ENCODE data around the gene CUEDC2.
A peak's percentile ranks its signal among the peaks of the same experiment; 100 is the strongest.

CUEDC2 gene

DNA sequence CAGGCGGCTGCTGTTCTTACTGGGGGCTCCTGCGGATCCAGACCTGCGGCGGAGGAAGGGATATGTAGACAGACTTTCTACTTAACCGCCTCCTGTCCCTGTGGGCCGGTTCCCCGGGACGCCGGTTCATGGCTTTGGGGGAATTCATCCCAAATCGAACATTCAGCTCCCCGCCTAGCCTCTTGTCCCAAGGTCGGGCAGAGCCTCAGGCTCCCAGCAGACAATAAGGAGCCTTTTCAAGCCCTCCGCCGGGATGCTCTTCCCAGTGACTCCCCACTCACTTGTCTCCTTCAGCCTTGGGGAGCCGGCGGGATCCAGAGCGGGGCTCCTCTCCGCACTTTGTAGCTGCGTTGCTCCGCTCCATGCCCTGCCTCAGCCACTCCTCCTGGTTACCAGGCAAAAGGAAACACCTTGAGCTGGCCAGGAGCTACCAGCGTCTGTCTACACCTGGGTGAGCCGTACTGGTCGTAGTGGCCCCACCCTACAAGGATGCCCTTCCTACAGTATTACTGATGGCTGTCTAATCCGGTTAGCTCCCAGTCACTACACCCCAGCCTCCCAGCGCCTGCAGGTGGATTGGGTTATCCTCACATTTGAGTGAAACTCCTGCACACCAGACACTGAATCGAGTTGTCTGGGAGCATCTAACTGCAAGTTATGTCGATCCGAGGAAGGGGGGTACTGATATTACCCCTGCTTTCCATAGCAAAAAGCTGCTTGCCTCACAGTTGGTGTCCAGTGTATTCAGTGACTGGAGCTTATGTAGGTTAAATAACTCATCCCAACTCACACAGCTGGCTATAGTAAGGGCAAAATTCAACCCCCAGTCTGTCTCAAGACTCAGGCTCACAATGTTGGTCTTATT, 19.0 kb upstream of the CUEDC2 start, which contains the start of gene C10orf95:
C10orf95 (minus strand) TSS at position 439 of the 865 bp plus-strand sequence. CDS start 450 bp downstream, outside the sequence.
- DNase-seq (ENCODE audit: extremely low spot score) = no peak
- POLR2A ChIA-PET = interaction anchor here (0.9 to 6.6 kb wide), 14 partner anchors 10 to 63 kb away, joined by 3 to 101 read pairs (median 5); partner anchors contain the start of genes ACTR1A, CUEDC2 and FBXL15
- CTCF ChIA-PET = interaction anchor here (0.7 to 2.7 kb wide), 4 partner anchors 11 to 68 kb away, joined by 3 to 24 read pairs (median 5); no protein-coding TSS in a partner anchor
- TF ChIP-seq SP1 (IDR thresholded peaks at IDR 0.05) (no peak), NFRKB (IDR thresholded peaks at IDR 0.05) (no peak), FOXK2 (IDR thresholded peaks at IDR 0.05) (no peak), L3MBTL2 (conservative IDR thresholded peaks at IDR 0.05) (no peak), BHLHE40 (IDR thresholded peaks at IDR 0.05; ENCODE audit: borderline replicate concordance) (no peak), SUZ12 (IDR thresholded peaks at IDR 0.05) (no peak), LEF1 (IDR thresholded peaks at IDR 0.05; ENCODE audit: borderline replicate concordance) (no peak), TARDBP (IDR thresholded peaks at IDR 0.05) (no peak), PKNOX1 (IDR thresholded peaks at IDR 0.05) (no peak), ARNT (IDR thresholded peaks at IDR 0.05) (no peak)

GRCh38 chr10:102450374-102451104, 18.2 kb upstream of the CUEDC2 start:
- ChIA-PET CTCF (interaction anchor here (0.7 to 1.7 kb wide), 4 partner anchors 12 to 66 kb away, joined by 3 to 7 read pairs (median 4); no protein-coding TSS in a partner anchor), POLR2A (interaction anchor here (0.7 to 6.6 kb wide), 16 partner anchors 9 to 63 kb away, joined by 3 to 101 read pairs (median 4); partner anchors contain the start of genes ACTR1A, CUEDC2 and FBXL15)
- TF ChIP-seq ARNT (IDR thresholded peaks at IDR 0.05) (peak; percentile 33; the same call in 1 of the 2 replicates), HDGF (IDR thresholded peaks at IDR 0.05; ENCODE audit: borderline replicate concordance) (no peak), SUZ12 (IDR thresholded peaks at IDR 0.05) (no peak), LEF1 (IDR thresholded peaks at IDR 0.05; ENCODE audit: borderline replicate concordance) (no peak; the same call in none of the 2 replicates), TARDBP (IDR thresholded peaks at IDR 0.05) (no peak), FOXM1 (IDR thresholded peaks at IDR 0.05; ENCODE audit: borderline replicate concordance) (peak; percentile 3; the same call in 1 of the 2 replicates), NFRKB (IDR thresholded peaks at IDR 0.05) (no peak), FOXA1 (IDR thresholded peaks at IDR 0.05) (no peak), ZNF384 (IDR thresholded peaks at IDR 0.05) (no peak), FOXK2 (IDR thresholded peaks at IDR 0.05) (no peak), PKNOX1 (IDR thresholded peaks at IDR 0.05) (no peak), BHLHE40 (IDR thresholded peaks at IDR 0.05; ENCODE audit: borderline replicate concordance) (no peak), ELF4 (IDR thresholded peaks at IDR 0.05) (no peak), SP1 (IDR thresholded peaks at IDR 0.05) (no peak), L3MBTL2 (conservative IDR thresholded peaks at IDR 0.05) (0 out of 2 replicates have a peak, but pooled peaks have one; percentile 53), CTBP1 (IDR thresholded peaks at IDR 0.05; ENCODE audit: borderline replicate concordance) (no peak; the same call in 1 of the 2 replicates)
- DNase-seq (ENCODE audit: extremely low spot score) = peak; percentile 86

DNA sequence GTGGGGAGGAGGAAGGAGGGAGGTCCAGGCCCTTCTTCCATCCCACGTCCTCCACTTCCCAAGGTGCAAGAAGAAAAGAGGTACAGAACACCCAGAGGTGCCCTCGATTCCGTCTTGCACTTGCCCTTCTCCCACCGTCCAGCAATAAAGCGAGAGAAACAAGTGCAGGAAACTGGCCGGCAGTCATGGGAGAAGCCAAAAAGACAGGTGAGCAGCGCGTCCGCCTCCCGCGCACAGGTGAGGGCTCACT, 17.7 kb upstream of the CUEDC2 start:
- DNase-seq (ENCODE audit: extremely low spot score) = no peak
- POLR2A ChIA-PET = interaction anchor here (0.7 to 6.6 kb wide), 15 partner anchors 9 to 220 kb away, joined by 3 to 101 read pairs (median 4); partner anchors contain the start of genes CUEDC2 and FBXL15
- CTCF ChIA-PET = interaction anchor here (0.7 to 1.3 kb wide), 5 partner anchors 12 to 137 kb away, joined by 3 to 5 read pairs (median 3); no protein-coding TSS in a partner anchor
- TF ChIP-seq CTBP1 (IDR thresholded peaks at IDR 0.05; ENCODE audit: borderline replicate concordance) (peak; percentile 33; the same call in 1 of the 2 replicates), FOXK2 (IDR thresholded peaks at IDR 0.05) (no peak)

DNA sequence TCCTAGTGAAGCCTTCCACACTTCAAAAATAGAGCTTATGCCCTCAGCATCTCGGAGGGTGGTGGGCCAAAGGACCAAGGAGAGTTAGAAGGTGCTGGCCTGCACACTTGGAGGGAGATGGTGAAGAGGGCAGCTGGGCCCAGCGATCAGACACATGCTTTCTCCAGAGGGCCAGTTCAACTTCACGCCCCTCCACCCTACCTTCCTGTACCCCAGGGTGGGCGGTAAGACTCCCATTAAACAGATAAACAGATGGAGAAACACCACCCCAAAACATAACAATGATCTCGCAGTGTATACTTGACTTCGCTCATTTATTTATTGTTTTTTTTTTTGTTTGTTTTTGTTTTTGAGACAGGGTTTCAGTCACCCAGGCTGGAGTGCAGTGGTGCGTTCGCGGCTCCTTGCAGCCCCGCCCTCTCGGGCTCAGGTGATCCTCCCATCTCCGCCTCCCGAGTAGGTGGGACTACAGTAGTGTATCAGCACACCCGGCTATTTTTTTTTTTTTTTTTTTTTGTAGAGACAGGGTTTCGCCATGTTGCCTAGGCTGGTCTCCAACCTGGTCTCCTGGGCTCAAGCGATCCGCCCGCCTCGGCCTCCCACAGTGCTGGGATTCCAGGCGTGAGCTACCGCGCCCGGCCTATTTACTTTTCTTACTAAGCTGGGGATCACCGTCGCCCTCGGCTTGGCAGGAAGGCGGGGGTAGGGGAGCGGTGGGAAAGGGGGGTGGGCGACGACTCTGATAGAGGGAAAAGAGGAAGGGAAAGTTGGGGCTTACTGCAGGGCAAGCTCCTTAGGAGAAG, 17.1 kb upstream of the CUEDC2 start:
- peak; percentile 63 for DNase-seq (ENCODE audit: extremely low spot score)
- TF ChIP-seq ZNF384 (IDR thresholded peaks at IDR 0.05) (peak; percentile 97), FOXK2 (IDR thresholded peaks at IDR 0.05) (no peak)
- ChIA-PET POLR2A (interaction anchor here (0.9 to 6.6 kb wide), 10 partner anchors 8 to 219 kb away, joined by 3 to 101 read pairs (median 12); partner anchors contain the start of genes CUEDC2 and FBXL15), CTCF (interaction anchor here (0.7 to 1.3 kb wide), 5 partner anchors 27 to 137 kb away, joined by 3 to 5 read pairs (median 3); partner anchors contain the start of gene NFKB2)

DNA sequence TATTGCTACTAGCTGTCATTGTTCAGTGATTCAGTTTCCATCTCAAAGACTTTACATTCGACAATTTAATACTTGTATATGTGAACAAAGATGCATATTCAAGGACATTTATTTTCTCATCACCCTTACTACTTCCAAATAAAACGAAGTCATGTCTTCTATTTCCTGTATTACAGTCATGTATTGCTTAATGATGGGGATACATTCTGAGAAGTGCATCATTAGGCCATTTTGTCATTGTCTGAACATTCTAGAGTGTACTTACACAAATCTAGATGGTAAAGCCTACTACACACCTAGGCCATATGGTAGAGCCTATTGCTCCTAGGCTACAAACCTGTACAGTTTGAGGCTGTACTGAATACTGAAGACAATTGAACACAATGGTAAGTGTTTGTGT, 12.5 kb upstream of the CUEDC2 start:
- DNase-seq (ENCODE audit: extremely low spot score) = no peak
- CTCF ChIA-PET = interaction anchor here (0.7 kb wide), 1 partner anchor 9 kb away, joined by 6 read pairs; no protein-coding TSS in a partner anchor
- POLR2A ChIA-PET = interaction anchor here (1.1 kb wide), 1 partner anchor 13 kb away, joined by 3 read pairs; the partner anchor contains the start of gene CUEDC2
- TF ChIP-seq NFRKB (IDR thresholded peaks at IDR 0.05) (no peak), CTBP1 (IDR thresholded peaks at IDR 0.05; ENCODE audit: borderline replicate concordance) (no peak), ARNT (IDR thresholded peaks at IDR 0.05) (no peak), PKNOX1 (IDR thresholded peaks at IDR 0.05) (no peak), L3MBTL2 (conservative IDR thresholded peaks at IDR 0.05) (no peak), SUZ12 (IDR thresholded peaks at IDR 0.05) (no peak), ELF4 (IDR thresholded peaks at IDR 0.05) (no peak), FOXM1 (IDR thresholded peaks at IDR 0.05; ENCODE audit: borderline replicate concordance) (no peak), FOXK2 (IDR thresholded peaks at IDR 0.05) (no peak), FOXA1 (IDR thresholded peaks at IDR 0.05) (no peak), SP1 (IDR thresholded peaks at IDR 0.05) (no peak), HDGF (IDR thresholded peaks at IDR 0.05; ENCODE audit: borderline replicate concordance) (no peak), BHLHE40 (IDR thresholded peaks at IDR 0.05; ENCODE audit: borderline replicate concordance) (no peak), ZNF384 (IDR thresholded peaks at IDR 0.05) (no peak), LEF1 (IDR thresholded peaks at IDR 0.05; ENCODE audit: borderline replicate concordance) (no peak), TARDBP (IDR thresholded peaks at IDR 0.05) (no peak)
